CD1c-positive myeloid dendritic cell (primary cell): ENCODE measurements around the gene PCGF6.

ENCODE experiments used
- DNase-seq: peaks from one replicate; pipeline ENCODE4 v3.0.0-alpha.2; 2016; ENCODE audit errors: extremely low spot score

The PCGF6 gene

GRCh38 chr10:103256613-103257012, 94.3 kb downstream of the PCGF6 start:
- no peak for DNase-seq

- DNase-seq, result no peak
Observed at GRCh38 chr10:103254538-103255325, 96.2 kb downstream of the PCGF6 start.

GRCh38 chr10:103254113-103254512, 96.8 kb downstream of the PCGF6 start:
- DNase-seq, result no peak
